ENCODE data around the gene IL18R1. TPM values are rescaled to one million over a fixed set of nuclear protein-coding genes. Genes with fewer than 3 reads are reported as not detected.

IL18R1 gene
- total RNA-seq, 1 donor = 1.3 TPM

- no peak for DNase-seq (ENCODE audit: low read depth in 2 of 3, low spot score in 2 of 3)
Measured at GRCh38 chr2:102427249-102427648, 71.7 kb downstream of the IL18R1 start.

GRCh38 chr2:102428573-102428972 is 73.0 kb downstream of the IL18R1 start:
- DNase-seq (ENCODE audit: low read depth in 2 of 3, low spot score in 2 of 3) = no peak

- DNase-seq (ENCODE audit: low read depth in 2 of 3, low spot score in 2 of 3) = no peak
Measured at GRCh38 chr2:102432386-102432785, 76.8 kb downstream of the IL18R1 start.

GRCh38 chr2:102433973-102434654 is 78.5 kb downstream of the IL18R1 start:
- DNase-seq (ENCODE audit: low read depth in 2 of 3, low spot score in 2 of 3) = no peak

- DNase-seq (ENCODE audit: low read depth in 2 of 3, low spot score in 2 of 3) = no peak
Measured at GRCh38 chr2:102434655-102435381, 79.2 kb downstream of the IL18R1 start.

GRCh38 chr2:102435741-102436140 is 80.1 kb downstream of the IL18R1 start:
- DNase-seq (ENCODE audit: low read depth in 2 of 3, low spot score in 2 of 3) = no peak

GRCh38 chr2:102436323-102436722 is 80.7 kb downstream of the IL18R1 start:
- DNase-seq (ENCODE audit: low read depth in 2 of 3, low spot score in 2 of 3) = no peak

GRCh38 chr2:102437122-102437521 is 81.5 kb downstream of the IL18R1 start:
- no peak for DNase-seq (ENCODE audit: low read depth in 2 of 3, low spot score in 2 of 3)

- no peak for DNase-seq (ENCODE audit: low read depth in 2 of 3, low spot score in 2 of 3)
Measured at GRCh38 chr2:102438111-102438510, 82.5 kb downstream of the IL18R1 start.

GRCh38 chr2:102438578-102438977 is 83.0 kb downstream of the IL18R1 start:
- DNase-seq (ENCODE audit: low read depth in 2 of 3, low spot score in 2 of 3) = no peak

- no peak for DNase-seq (ENCODE audit: low read depth in 2 of 3, low spot score in 2 of 3)
Measured at GRCh38 chr2:102439065-102439695, 83.6 kb downstream of the IL18R1 start.

GRCh38 chr2:102442967-102443828 is 87.6 kb downstream of the IL18R1 start:
- DNase-seq (ENCODE audit: low read depth in 2 of 3, low spot score in 2 of 3) = peak in 2 of 3 donors; percentile 39 to 63

- no peak for DNase-seq (ENCODE audit: low read depth in 2 of 3, low spot score in 2 of 3)
Measured at GRCh38 chr2:102444233-102444632, 88.6 kb downstream of the IL18R1 start.

GRCh38 chr2:102446936-102447335 is 91.3 kb downstream of the IL18R1 start:
- no peak for DNase-seq (ENCODE audit: low read depth in 2 of 3, low spot score in 2 of 3)

Small RNAs within 50 kb of the gene (small RNA-seq; reads per million reads assigned to genes)
- not detected for gene MIR4772

Other genes with a start within 250 kb of the IL18R1 start
- gene IL1R1, start 213.1 kb upstream of the IL18R1 start, total RNA-seq = 0.27 TPM
- not detected for gene IL1RL2, start 168.8 kb upstream of the IL18R1 start, total RNA-seq
- gene IL1RL1, start 44.2 kb upstream of the IL18R1 start, total RNA-seq = 1.6 TPM
- gene IL18RAP, start 67.4 kb downstream of the IL18R1 start, total RNA-seq = 0.27 TPM
- not detected for gene SLC9A4, start 117.4 kb downstream of the IL18R1 start, total RNA-seq

Measured in hematopoietic multipotent progenitor cell (in vitro differentiated cells).